Ovary (tissue), 9 donors: Measurements from ENCODE around the gene GPC1. TPM values are rescaled to one million over a fixed set of nuclear protein-coding genes. Genes with fewer than 3 reads are reported as not detected.

ENCODE experiments used
- DNase-seq, 5 donors: peaks; one replicate each; pipeline ENCODE4 v3.0.0-alpha.2; 2019 to 2020
- H3K27ac ChIP-seq, 2 donors: fragments of 200-600 bp; one replicate each; pipeline versions ENCODE4 v1.5.1 to v1.8.0; 2019 to 2022
- H3K27me3 ChIP-seq: fragments of 200-600 bp; one replicate; pipeline ENCODE4 v1.8.0; 2022
- H3K36me3 ChIP-seq: fragments of 200-600 bp; sonication (generic); one replicate; pipeline ENCODE4 v1.5.1; 2019
- H3K4me1 ChIP-seq: one replicate; pipeline ENCODE4 v1.8.1; 2013; ENCODE audit warnings: mild to moderate bottlenecking, moderate library complexity; ENCODE audit not compliant: insufficient read depth
- H3K4me3 ChIP-seq: fragments of 200-600 bp; sonication (generic); one replicate; pipeline ENCODE4 v1.5.1; 2017
- H3K9me3 ChIP-seq, 2 donors: fragments of 200-600 bp in 1 of 2; sonication (generic) in 1 of 2; one replicate each; pipeline versions ENCODE4 v1.5.1 to v1.8.1; 2013 to 2019; ENCODE audit warnings: mild to moderate bottlenecking in 1 of 2, moderate library complexity in 1 of 2
- CTCF ChIP-seq, 3 donors: fragments of 450-650 bp in 2 of 3; fragments of 200-600 bp in 1 of 3; IDR thresholded peaks; one replicate each; pipeline versions ENCODE4 v1.5.1 to v1.8.0; 2016 to 2022; ENCODE audit warnings: antibody characterized with exemption in 3 of 3, mild to moderate bottlenecking in 1 of 3
- EP300 ChIP-seq: sonication (generic); formaldehyde crosslinking; IDR thresholded peaks from one replicate; pipeline ENCODE4 v1.6.1; 2017; ENCODE audit warnings: antibody characterized with exemption
- POLR2A ChIP-seq: fragments of 450-650 bp; IDR thresholded peaks from one replicate; pipeline ENCODE4 v1.6.1; 2017; ENCODE audit warnings: antibody characterized with exemption, mild to moderate bottlenecking, moderate library complexity
- WGBS, 3 donors: extraction: QIAGEN DNeasy Blood & Tissue Kit in 1 of 3; methylation state at CpG; one replicate each; pipeline versions ENCODE4 v1.1.5 to v1.1.7; 2013 to 2017; 5-methylcytosine and 5-hydroxymethylcytosine counted together
- intact Hi-C, 4 donors: fragments of 100-400 bp; cut with DNase I; formaldehyde crosslinking; loops; one replicate each; pipeline versions ENCODE4 v1.11.0 to v1.15.1; 2022 to 2023
- polyA plus RNA-seq, 2 donors: library from polyadenylated mRNA; stranded (reverse); fragments of 200-250 nt in 1 of 2; fragments of 350-450 nt in 1 of 2; fragmentation: Illumina TruSeq in 1 of 2; extraction: RNeasy Lipid Tissue Mini Kit (QIAGEN cat#74804) in 1 of 2; gene quantifications; one replicate each; pipeline ENCODE4 v1.2.3, GENCODE V29; 2013 to 2014
- total RNA-seq, 7 donors: library from RNA; depleted of rRNA in 2 of 7; stranded (reverse); fragments of >200 nt in 2 of 7; fragmentation: NEBNext Ultra II Directional in 3 of 7; extraction: Animal tissue kit (Norgen Biotek cat#: 25700) in 3 of 7; gene quantifications; one replicate each; pipeline versions ENCODE4 v1.1.0 to v1.2.4, GENCODE V29; 2016 to 2023
- donor health status: DM: no; HTN: no; CAD: no; lungs with moderate emphysema.
- donor health status: DM: no; HTN: no; CAD: no.
- donor health status: Bipolar disorder and iron deficiency.
- donor health status: DM: yes; HTN: yes; CAD: no.
- donor health status: DM: no; HTN: no; CAD: no.
- donor health status: DM: yes; HTN: yes; CAD: no.

Gene GPC1
- total and polyA plus RNA-seq, 9 donors: 2.9 to 149 (median 71.4) TPM

DNA sequence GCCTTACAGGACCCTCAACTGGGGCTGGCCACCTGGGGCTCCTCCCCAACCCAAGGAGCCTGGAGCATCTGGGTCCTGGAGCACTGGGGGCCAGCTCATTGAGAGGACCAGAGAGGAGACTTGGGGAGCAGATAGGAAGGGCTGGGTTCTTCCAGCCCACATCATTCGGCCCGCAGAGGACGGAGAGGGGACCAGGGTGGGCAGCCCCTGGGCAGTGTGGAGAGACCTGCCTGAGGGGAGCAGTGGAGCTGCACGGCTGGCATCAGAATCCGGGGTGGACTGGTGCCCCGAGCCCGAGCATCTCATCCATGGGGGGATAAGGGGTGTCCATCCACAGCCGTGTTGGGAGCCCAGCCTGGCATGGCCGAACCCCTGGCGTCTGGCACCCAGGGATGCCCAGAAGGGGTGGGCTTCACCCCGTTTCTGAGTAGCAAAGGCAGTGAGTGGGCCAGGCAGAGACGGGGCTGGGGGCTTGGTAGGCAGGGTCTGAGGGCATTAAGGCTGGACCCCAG, 11.3 kb downstream of the GPC1 start:
- no peaks in the 10 kb centered on the region for H3K9me3 ChIP-seq
- TF ChIP-seq EP300 (no peak), CTCF (IDR thresholded peaks at IDR 0.05) (no peak), POLR2A (no peak)
- H3K4me1 ChIP-seq: no peaks in the 10 kb centered on the region
- 86 to 94% (median 92%) methylated on average over 12 of the region's 12 CpGs for WGBS, 3 donors
- no peaks in the 10 kb centered on the region for H3K27me3 ChIP-seq
- H3K27ac ChIP-seq: no peak overlapping the region
- no peak for DNase-seq
- no peak overlapping the region for H3K4me3 ChIP-seq
- intact Hi-C loops: no loop called here
- no peaks in the 10 kb centered on the region for H3K36me3 ChIP-seq

DNA sequence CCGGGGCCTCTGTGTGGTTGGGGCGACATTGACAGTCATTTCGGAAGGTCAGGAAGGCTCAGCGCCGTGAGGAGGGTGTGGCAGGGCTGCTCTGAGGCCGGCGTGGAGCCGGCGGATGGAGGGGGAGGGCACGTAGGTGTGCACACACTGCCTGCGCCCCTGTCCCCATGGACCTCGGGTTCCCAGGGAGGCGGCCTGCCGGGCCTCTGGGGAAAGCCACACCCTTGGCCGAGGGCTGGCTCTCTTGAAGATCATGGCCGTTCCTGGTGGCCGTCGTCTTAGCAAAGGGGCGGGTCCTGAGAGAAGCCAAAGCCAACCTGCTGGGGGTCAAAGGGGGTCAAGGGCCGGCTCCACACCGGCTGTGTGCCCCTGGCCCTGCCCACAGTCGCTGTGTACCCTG, 11.9 kb downstream of the GPC1 start:
- 78 to 83% (median 82%) methylated on average over 22 of the region's 22 CpGs for WGBS, 3 donors
- no peaks in the 10 kb centered on the region for H3K27me3 ChIP-seq
- no peak overlapping the region for H3K4me3 ChIP-seq
- H3K9me3 ChIP-seq: no peaks in the 10 kb centered on the region
- no peak overlapping the region for H3K27ac ChIP-seq
- DNase-seq: no peak
- intact Hi-C loops: no loop called here
- no peak for TF ChIP-seq POLR2A
- no peak for TF ChIP-seq EP300
- TF ChIP-seq CTCF (IDR thresholded peaks at IDR 0.05): no peak
- H3K4me1 ChIP-seq: peaks cover 4% of the 10 kb centered on the region
- no peaks in the 10 kb centered on the region for H3K36me3 ChIP-seq

DNA sequence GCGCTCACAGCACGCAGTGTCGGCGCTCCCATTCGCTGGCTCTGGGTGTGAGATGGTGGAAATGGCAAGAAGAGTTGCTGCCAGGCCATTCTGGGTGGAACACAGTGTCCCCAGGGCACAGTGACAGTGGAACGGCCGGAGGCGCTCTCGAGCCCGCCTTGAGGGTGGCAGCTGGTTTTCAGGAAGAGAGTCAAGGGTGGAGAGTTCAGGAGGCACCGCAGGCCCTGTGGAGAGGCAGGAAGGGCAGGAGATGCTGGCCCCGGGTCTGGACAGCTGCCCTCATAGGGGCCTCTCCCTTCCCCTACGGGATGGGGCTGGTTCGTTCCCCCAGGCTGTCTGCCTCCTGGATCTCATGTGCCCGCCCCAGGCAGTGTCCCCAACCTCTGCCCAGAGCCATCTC, 12.5 kb downstream of the GPC1 start:
- intact Hi-C loops: no loop called here
- no peaks in the 10 kb centered on the region for H3K36me3 ChIP-seq
- 82 to 92% (median 88%) methylated on average over 12 to 15 of the region's 15 CpGs for WGBS, 3 donors
- no peaks in the 10 kb centered on the region for H3K27me3 ChIP-seq
- TF ChIP-seq POLR2A: no peak
- no peak for TF ChIP-seq EP300
- no peak for TF ChIP-seq CTCF (IDR thresholded peaks at IDR 0.05)
- no peaks in the 10 kb centered on the region for H3K9me3 ChIP-seq
- H3K27ac ChIP-seq: no peak overlapping the region
- H3K4me3 ChIP-seq: no peak overlapping the region
- peaks cover 4% of the 10 kb centered on the region for H3K4me1 ChIP-seq
- no peak for DNase-seq

DNA sequence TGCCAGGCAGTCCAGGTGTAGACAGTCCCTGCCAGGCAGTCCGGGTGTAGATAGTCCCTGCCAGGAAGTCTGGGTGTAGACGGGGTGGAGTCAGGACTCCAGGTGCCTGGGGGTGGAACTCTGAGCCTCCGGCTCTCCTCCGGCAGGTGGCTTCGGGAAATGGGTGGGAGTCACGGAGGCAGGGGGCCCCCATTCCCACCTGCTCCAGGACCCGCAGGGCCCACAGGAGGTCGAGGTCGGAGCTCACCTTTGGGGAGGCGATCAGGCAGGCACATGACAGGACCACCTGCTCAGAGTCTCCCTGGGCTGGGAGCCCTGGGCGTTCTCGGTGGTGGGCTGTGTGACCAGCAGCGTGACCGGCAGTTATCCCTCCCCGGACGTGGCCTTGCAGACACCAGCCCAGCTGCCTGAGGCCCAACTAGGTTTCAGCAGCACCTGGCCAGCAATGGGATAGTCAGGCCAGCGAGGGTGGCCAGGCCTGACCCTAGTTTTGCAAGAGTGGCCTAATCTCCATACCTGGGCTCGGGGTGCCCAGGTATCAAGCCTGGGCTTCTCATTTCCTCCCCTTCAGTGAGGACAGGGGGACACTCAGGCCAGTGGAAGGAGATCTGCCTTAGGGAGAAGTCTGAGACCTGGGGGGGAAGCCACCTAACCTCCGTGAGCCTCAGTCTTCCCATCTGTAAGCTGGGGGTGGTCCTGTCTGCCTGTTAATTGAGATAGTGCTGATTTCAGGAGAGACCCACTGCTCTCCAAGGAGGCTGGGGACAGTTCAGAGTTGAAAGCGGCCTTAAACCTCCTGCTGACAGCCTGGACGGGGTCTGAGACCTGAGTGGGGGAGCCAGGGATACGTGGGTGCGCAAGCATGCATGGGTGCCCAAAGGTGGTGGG, 13.2 kb downstream of the GPC1 start:
- WGBS, 3 donors: 90 to 92% (median 92%) methylated on average over 23 of the region's 23 CpGs
- no peaks in the 10 kb centered on the region for H3K9me3 ChIP-seq
- DNase-seq: no peak
- H3K27ac ChIP-seq: no peak overlapping the region
- no peaks in the 10 kb centered on the region for H3K27me3 ChIP-seq
- intact Hi-C loops: no loop called here
- TF ChIP-seq POLR2A: no peak
- TF ChIP-seq EP300: no peak
- no peak for TF ChIP-seq CTCF (IDR thresholded peaks at IDR 0.05)
- no peaks in the 10 kb centered on the region for H3K36me3 ChIP-seq
- no peak overlapping the region for H3K4me3 ChIP-seq
- peaks cover 4% of the 10 kb centered on the region for H3K4me1 ChIP-seq
